Vagina (tissue), 2 donors: Measurements from ENCODE around the gene PHACTR3.

ENCODE experiments used
- CTCF ChIP-seq, 3 experiments: fragments of 450-650 bp in 2 of 3; fragments of 200-600 bp in 1 of 3; sonication (generic) in 1 of 3; IDR thresholded peaks; one replicate each; pipeline ENCODE4 v1.5.1; 2017 to 2019; ENCODE audit warnings: antibody characterized with exemption in 3 of 3, mild to moderate bottlenecking in 2 of 3, moderate library complexity in 2 of 3
- POLR2AphosphoS5 ChIP-seq, 2 donors: sonication (generic); formaldehyde crosslinking; IDR thresholded peaks; one replicate each; pipeline ENCODE4 v1.9.0; 2017; ENCODE audit warnings: antibody characterized with exemption in 2 of 2, mild to moderate bottlenecking in 2 of 2, low read depth in 1 of 2; ENCODE audit not compliant: insufficient read depth in 1 of 2

- TF ChIP-seq POLR2AphosphoS5 (IDR thresholded peaks at IDR 0.05; ENCODE audit: insufficient read depth in 1 of 2, low read depth in 1 of 2) (no peak), CTCF (IDR thresholded peaks at IDR 0.05) (no peak)
Measured at GRCh38 chr20:59789686-59790085, 185.3 kb downstream of the PHACTR3 start.
